ENCODE measurements around the gene MBP.

Gene MBP

GRCh38 chr18:77047803-77048419 lies 84.7 kb downstream of the MBP start:
- no peak for DNase-seq (ENCODE audit: low read depth in 2 of 2)

DNA sequence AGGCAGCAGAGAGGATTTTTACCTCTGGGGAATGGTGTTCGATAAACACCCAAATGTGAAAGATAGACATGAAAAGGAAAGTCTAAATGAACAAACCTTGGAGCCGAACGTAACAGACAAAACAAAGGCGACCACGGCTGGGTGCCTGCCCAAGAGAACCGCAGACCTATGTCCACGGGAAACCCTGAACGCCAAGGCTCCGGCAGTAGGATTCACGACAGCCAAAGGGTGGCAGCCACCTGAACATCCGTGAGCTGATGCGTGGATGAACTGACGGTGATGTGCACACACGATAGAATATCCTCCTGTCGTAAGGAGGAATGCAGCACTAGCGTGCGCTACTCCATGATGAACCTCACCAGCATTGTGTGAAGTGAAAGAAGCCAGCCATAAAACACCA lies 85.6 kb downstream of the MBP start:
- DNase-seq (ENCODE audit: low read depth in 2 of 2) = no peak

DNA sequence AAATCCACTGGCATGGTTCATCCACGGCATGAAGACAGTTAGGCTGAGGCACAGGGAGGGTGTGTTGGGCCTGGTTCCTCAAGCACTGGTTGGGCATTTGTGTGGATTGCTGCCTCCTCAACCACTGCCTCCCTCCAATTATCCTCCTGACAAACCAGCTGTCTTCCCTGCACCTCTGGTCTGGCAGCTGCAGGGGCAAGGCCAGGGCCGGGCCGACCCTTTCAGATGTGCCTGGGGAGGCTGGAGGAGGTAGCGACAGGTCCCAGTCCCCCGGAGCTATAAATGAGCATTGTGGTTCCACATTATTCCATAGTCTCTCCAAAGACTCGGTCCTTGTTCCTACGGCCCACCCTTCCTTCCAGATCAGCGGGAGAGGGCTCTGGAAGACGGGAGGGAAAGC lies 86.2 kb downstream of the MBP start:
- no peak for DNase-seq (ENCODE audit: low read depth in 2 of 2)

- DNase-seq (ENCODE audit: low read depth in 2 of 2) = no peak
These were observed 86.9 kb downstream of the MBP start for GRCh38 chr18:77045677-77046076.

GRCh38 chr18:77044866-77045664 lies 87.5 kb downstream of the MBP start:
- no peak for DNase-seq (ENCODE audit: low read depth in 2 of 2)

DNA sequence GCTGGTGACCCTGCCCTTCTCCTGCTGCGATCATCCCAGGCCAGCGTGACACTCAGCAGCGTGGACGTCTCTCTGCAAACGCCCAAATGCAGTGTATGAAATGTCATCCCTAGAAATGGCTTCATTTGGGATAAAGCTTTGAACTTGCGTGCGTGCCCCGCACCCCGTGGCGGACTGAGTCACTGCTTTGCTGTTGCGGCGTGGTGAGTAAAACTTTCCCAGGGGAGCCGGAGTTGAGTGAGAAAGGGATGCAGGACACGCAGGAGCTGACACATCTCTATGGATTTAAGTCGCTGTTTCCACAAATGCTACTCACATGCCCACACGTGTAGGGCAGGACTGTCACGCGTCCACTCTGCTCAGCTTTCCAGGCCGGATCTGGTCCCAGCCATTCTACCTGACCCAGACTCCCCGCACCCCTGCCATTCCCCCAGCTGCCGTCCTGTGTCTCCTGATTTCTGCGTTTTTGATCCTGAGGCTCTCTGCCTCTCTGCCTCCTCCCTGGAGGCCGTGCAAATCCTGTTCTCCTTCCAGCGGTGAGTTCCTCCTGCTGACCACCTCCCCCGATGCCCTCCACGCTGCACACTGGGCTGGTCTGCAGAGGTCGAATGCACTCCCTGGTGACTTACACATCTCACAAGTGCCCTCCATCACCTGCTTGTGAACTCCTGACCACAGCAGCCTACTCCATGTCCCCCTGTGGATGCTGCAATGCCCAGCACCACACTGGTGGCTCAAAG lies 88.9 kb downstream of the MBP start:
- no peak for DNase-seq (ENCODE audit: low read depth in 2 of 2)

- no peak for DNase-seq (ENCODE audit: low read depth in 2 of 2)
These were observed 90.0 kb downstream of the MBP start for GRCh38 chr18:77042583-77042982.

GRCh38 chr18:77039196-77040130 lies 93.1 kb downstream of the MBP start:
- no peak for DNase-seq (ENCODE audit: low read depth in 2 of 2)

- DNase-seq (ENCODE audit: low read depth in 2 of 2) = no peak
These were observed 94.3 kb downstream of the MBP start for GRCh38 chr18:77038182-77038858.

DNA sequence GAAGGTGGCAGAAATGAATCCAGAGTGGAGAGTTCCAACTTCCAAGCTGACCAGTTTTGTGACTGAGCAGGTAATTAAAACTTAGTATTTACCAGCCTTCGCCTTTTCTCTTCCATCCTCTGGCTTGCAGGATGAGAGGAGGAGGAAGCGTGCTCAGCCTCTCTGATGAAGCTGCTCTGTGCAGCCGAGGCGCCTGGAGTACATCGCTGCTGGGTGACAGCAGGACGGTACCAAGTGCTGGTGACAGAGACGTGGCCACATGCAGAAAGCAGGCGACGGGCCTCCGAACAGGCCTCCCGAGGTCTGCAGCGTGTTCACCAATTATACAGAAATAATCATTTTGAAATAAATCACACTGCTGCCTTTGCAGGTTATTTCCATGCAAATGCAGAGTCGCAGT lies 95.0 kb downstream of the MBP start:
- no peak for DNase-seq (ENCODE audit: low read depth in 2 of 2)

GRCh38 chr18:77035380-77036187 lies 97.0 kb downstream of the MBP start:
- no peak for DNase-seq (ENCODE audit: low read depth in 2 of 2)

- DNase-seq (ENCODE audit: low read depth in 2 of 2) = no peak
These were observed 99.0 kb downstream of the MBP start for GRCh38 chr18:77033575-77033974.

DNA sequence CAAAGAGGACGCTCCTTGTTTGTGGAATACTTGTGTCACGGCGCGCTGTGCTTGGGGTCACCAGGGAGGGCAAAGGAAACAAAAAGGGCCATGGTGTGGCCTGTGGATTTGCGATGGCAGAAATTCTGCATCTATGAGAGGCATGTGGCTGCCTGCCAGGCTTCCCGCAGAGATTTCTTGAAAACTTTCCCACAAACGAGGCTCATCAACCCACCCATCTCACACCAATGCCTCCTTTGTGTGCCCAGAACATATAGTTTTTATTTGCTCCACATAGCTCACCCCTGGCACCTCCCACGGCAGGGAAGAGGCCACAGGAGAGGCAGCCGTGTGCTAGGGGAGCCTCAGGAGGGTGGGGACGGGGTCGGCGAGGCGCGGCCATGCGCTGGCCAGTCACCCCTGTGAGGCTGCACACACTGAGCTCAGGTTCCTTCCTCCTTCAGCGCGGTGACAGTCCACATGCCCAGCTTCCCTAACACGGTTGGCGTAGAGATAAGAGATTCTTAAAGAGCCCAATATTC lies 100.3 kb downstream of the MBP start:
- DNase-seq (ENCODE audit: low read depth in 2 of 2) = no peak

DNA sequence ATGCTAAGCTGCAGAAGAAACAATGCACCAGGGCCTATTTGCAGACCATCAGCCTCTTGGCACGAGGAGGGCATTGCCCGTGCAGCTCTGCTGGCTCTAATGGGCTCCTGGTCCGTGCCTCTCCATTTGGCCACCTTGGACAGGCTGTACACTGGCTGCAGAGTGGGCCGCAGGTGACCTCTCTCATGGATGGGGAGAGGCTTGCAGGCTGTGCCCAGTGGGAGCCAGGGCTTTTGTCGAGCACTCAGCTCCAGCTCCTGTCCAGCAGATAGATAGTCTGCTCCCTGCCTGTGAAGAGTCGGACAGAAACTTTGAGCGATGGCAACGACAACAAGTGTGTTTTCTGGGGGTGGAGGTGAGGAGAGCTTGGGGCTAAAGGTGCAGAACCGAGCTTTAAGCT lies 100.9 kb downstream of the MBP start:
- no peak for DNase-seq (ENCODE audit: low read depth in 2 of 2)

DNA sequence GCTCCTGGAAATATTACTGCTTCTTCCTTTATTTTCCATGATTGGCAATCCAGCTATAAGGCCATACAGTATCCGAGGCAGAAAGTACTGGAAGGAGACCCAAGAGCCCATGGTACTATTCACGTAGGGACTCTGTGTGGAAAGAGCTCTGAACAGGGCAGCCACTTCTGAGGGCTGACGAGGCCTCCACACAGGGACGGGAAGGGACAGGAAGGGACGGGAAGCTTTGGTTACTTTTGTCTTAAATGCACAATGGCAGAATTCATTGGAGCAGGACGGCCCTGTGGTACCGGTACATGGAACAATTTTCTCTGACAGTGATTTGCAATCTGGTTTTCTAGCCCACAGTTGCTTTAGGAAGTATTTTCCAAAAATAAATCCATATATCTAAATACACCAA lies 102.4 kb downstream of the MBP start:
- DNase-seq (ENCODE audit: low read depth in 2 of 2) = no peak

- no peak for DNase-seq (ENCODE audit: low read depth in 2 of 2)
These were observed 106.7 kb downstream of the MBP start for GRCh38 chr18:77025831-77026363.

DNA sequence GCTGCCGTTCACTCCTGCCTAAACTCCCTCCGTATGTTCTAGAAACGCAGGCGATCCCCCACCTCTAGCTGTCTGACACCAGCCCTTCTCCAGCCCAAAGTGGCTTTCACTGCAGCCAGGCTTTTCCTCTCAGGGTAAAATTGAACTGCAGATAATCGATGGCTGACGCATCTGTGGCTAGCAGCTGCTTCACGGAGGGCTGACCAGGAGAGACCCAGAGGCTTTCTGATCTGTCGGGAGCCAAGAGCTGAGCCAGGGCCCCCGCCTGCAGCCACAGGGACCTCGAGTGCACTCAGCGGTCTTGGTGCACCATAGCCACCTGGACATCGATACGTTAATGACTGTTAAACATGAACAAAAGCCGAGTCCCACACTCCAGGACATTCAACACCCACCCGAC lies 107.5 kb downstream of the MBP start:
- no peak for DNase-seq (ENCODE audit: low read depth in 2 of 2)

- DNase-seq (ENCODE audit: low read depth in 2 of 2) = no peak
These were observed 108.1 kb downstream of the MBP start for GRCh38 chr18:77024476-77024875.

DNA sequence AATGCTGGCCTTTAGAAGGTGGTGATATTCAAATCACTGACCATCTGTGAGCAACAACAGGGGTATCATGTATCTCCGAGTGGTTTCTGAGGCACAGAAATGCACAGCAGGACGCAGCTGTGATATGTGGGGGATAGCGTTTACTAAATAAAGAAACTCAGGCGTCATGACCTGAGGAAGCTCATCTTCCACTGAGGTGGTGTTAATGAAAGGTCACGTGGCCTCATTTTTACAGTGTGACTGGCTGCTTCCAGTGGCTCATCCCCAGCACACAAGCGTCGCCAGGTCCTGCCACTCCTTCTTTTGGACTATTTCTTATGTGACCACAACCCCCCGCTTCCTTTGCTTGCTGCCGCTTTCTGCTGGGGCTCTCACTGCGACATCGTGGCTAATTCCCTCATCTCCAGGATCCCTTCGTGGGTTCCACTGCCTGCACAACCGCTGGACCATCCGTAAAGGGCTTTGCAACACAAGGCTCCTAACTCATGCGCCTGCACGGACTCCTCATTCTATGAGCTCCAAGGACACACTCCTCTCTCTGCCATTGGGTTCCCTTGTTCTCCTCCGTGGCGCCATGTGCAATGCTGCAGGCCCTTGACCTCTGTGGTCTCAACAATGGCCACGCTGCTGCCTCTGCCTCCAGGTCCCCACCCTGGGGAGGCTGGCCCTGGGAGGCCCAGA lies 109.3 kb downstream of the MBP start:
- no peak for DNase-seq (ENCODE audit: low read depth in 2 of 2)

All from stimulated activated CD4-positive, alpha-beta T cell treated with anti-CD3 and anti-CD28 coated beads, Interleukin-15, amount 100 ng/mL, for 48 hours (primary cell).